ENCODE measurements around the gene SH3PXD2B. TPM values are rescaled to one million over a fixed set of nuclear protein-coding genes. Genes with fewer than 3 reads are reported as not detected.

SH3PXD2B gene
- total RNA-seq, 1 donor = 28.1 TPM

- no peak for TF ChIP-seq CTCF (IDR thresholded peaks at IDR 0.05; ENCODE audit: insufficient read depth, low read depth, low read length)
- no peak for DNase-seq (ENCODE audit: low read depth)
- no peak overlapping the region for H3K4me3 ChIP-seq (ENCODE audit: low read depth, low read length)
Measured at GRCh38 chr5:172466062-172466461, 11.7 kb upstream of the SH3PXD2B start.

GRCh38 chr5:172463031-172463430 lies 8.7 kb upstream of the SH3PXD2B start:
- DNase-seq (ENCODE audit: low read depth) = no peak
- no peak for TF ChIP-seq CTCF (IDR thresholded peaks at IDR 0.05; ENCODE audit: insufficient read depth, low read depth, low read length)
- no peak overlapping the region for H3K4me3 ChIP-seq (ENCODE audit: low read depth, low read length)

- H3K4me3 ChIP-seq (ENCODE audit: low read depth, low read length) = no peak overlapping the region
- no peak for DNase-seq (ENCODE audit: low read depth)
- no peak for TF ChIP-seq CTCF (IDR thresholded peaks at IDR 0.05; ENCODE audit: insufficient read depth, low read depth, low read length)
Measured at GRCh38 chr5:172459783-172460165, 5.4 kb upstream of the SH3PXD2B start.

- no peak for DNase-seq (ENCODE audit: low read depth)
- H3K4me3 ChIP-seq (ENCODE audit: low read depth, low read length) = no peak overlapping the region
- TF ChIP-seq CTCF (IDR thresholded peaks at IDR 0.05; ENCODE audit: insufficient read depth, low read depth, low read length) = no peak
Measured at GRCh38 chr5:172458976-172459782, 4.9 kb upstream of the SH3PXD2B start.

GRCh38 chr5:172456076-172456722 lies 1.9 kb upstream of the SH3PXD2B start:
- DNase-seq (ENCODE audit: low read depth) = no peak
- no peak for TF ChIP-seq CTCF (IDR thresholded peaks at IDR 0.05; ENCODE audit: insufficient read depth, low read depth, low read length)
- no peak overlapping the region for H3K4me3 ChIP-seq (ENCODE audit: low read depth, low read length)

GRCh38 chr5:172455511-172456061 lies 1.3 kb upstream of the SH3PXD2B start:
- TF ChIP-seq CTCF (IDR thresholded peaks at IDR 0.05; ENCODE audit: insufficient read depth, low read depth, low read length) = no peak
- no peak overlapping the region for H3K4me3 ChIP-seq (ENCODE audit: low read depth, low read length)
- no peak for DNase-seq (ENCODE audit: low read depth)
